Heart left ventricle (tissue), 13 donors: ENCODE measurements around the gene CREBBP.

Source experiments
- CTCF ChIP-seq, 12 donors: fragments of 200-600 bp; sonication (generic) in 4 of 12; IDR thresholded peaks; one replicate each; pipeline versions ENCODE4 v1.5.0 to v1.8.0; 2018 to 2022; ENCODE audit warnings: antibody characterized with exemption in 12 of 12, mild to moderate bottlenecking in 5 of 12
- POLR2A ChIP-seq, 2 donors: fragments of 450-650 bp; IDR thresholded peaks; one replicate each; pipeline ENCODE4 v1.6.1; 2017; ENCODE audit warnings: antibody characterized with exemption in 2 of 2, mild to moderate bottlenecking in 2 of 2, moderate library complexity in 2 of 2
- donor health status: ischemic (EF 13 %, LVEDD 7.1; RV severe dilation, severe dysfunction).
- donor health status: DM: no; HTN: yes; CAD: no.
- donor health status: DM: no; HTN: no; CAD: no.
- donor health status: ischemic (EF 25% LVEDD 6.9; RV normal size, moderate dysfunction).
- donor health status: ischemic (EF 25% LVEDD 5.7; RV mildly dilated, moderate dysfunction).
- donor health status: ischemic (EF 35%, LVEDD 5.7; RV mildly dilated, moderate dysfunction).
- donor health status: nonischemic (EF 11% LVEDD 7.7; RV severe dilation, severe dysfunction).
- donor health status: DM: yes; HTN: yes; CAD: no.
- donor health status: PGD.
- donor health status: ischemic (EF 29% LVEDD 5.4; RV normal size, mild dysfunction).
- donor health status: nonischemic (EF 23%, LVEDD 6.1; RV moderate dilation, normal function).

- TF ChIP-seq CTCF (IDR thresholded peaks at IDR 0.05) (no peak), POLR2A (IDR thresholded peaks at IDR 0.05) (no peak)
Measured at GRCh38 chr16:3829631-3830536, 50.6 kb downstream of the CREBBP start.
